ENCODE results near the gene ARID5B.

The ARID5B gene

DNA sequence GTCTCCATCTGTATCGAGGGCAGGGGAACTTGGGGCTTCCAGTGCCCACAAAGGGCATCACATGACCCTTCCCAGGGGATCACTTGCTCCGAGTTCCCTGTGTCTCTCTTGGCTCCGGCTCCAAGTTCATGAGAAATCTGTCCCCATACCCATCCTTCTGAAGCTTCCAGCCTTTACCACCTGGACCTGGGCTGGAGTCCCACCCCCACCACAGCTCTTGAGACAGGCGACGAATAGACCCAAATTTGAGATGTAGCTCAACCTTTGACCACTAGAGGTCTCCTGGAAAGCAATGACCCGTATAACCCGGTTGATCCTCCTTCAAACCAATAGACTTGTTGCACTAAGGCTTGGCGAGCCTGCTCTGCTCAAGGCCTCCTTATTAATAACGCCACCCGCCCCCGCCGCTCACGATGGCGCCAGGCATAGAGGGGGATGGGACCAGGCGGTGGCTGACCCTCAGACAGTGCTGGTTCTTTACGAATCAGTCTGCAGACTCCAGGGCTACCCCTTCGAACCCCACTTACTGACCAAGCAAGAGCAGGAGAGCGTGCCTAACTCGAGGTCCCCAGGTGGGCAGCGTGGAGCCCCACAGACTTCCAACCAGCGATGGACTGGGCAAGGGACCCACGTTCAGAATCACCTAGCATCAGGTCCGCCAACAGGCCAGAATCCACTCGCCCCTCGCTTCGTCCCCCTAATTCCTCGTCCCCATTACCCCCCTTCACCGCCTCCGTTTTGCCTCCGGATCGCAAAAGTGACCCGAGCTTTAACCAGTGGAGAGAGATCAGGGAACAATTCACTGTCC, 4.4 kb upstream of the ARID5B start:
- WGBS (ENCODE audit: insufficient coverage): 33% methylated on average over 27 of the region's 32 CpGs
- H3K27ac ChIP-seq (ENCODE audit: insufficient read depth in 1 of 2, low read depth in 1 of 2, low read length in 2 of 2, poor library complexity in 1 of 2, severe bottlenecking in 2 of 2): peak overlapping the region in 1 of 2 experiments; percentile 54
- DNase-seq: peak; percentile 89 to 92 (median 92)
- no peaks in the 10 kb centered on the region for H3K27me3 ChIP-seq (replicated peaks in 2 of 5; ENCODE audit: control insufficient read depth in 4 of 5, insufficient read depth in 5 of 5, low read length in 4 of 5)
- POLR2A ChIA-PET: interaction anchor here (0.7 to 1.2 kb wide), 3 partner anchors 47 to 146 kb away, joined by 3 to 5 read pairs (median 3); no protein-coding TSS in a partner anchor
- H3K4me1 ChIP-seq (ENCODE audit: control extremely low read depth in 1 of 4, control insufficient read depth in 4 of 4, insufficient read depth in 4 of 4, low read length in 3 of 4): peaks cover 12 to 45% (median 26%) of the 10 kb centered on the region in 4 experiments
- H3K36me3 ChIP-seq (ENCODE audit: control insufficient read depth in 4 of 4, insufficient read depth in 4 of 4, low read length in 3 of 4): no peaks in the 10 kb centered on the region
- CTCF ChIA-PET: interaction anchor here (0.6 to 1.6 kb wide), 18 partner anchors 12 to 164 kb away, joined by 3 to 6 read pairs (median 3); no protein-coding TSS in a partner anchor
- peak overlapping the region in 5 of 7 experiments; percentile 13 to 70 (median 54) for H3K4me3 ChIP-seq (ENCODE audit: control insufficient read depth in 1 of 7, extremely low read depth in 1 of 7, insufficient read depth in 4 of 7, low read depth in 2 of 7, low read length in 6 of 7)
- H3K9me3 ChIP-seq (ENCODE audit: control extremely low read depth in 1 of 5, control insufficient read depth in 4 of 5, insufficient read depth in 2 of 5, low read depth in 1 of 5, low read length in 4 of 5): no peaks in the 10 kb centered on the region

DNA sequence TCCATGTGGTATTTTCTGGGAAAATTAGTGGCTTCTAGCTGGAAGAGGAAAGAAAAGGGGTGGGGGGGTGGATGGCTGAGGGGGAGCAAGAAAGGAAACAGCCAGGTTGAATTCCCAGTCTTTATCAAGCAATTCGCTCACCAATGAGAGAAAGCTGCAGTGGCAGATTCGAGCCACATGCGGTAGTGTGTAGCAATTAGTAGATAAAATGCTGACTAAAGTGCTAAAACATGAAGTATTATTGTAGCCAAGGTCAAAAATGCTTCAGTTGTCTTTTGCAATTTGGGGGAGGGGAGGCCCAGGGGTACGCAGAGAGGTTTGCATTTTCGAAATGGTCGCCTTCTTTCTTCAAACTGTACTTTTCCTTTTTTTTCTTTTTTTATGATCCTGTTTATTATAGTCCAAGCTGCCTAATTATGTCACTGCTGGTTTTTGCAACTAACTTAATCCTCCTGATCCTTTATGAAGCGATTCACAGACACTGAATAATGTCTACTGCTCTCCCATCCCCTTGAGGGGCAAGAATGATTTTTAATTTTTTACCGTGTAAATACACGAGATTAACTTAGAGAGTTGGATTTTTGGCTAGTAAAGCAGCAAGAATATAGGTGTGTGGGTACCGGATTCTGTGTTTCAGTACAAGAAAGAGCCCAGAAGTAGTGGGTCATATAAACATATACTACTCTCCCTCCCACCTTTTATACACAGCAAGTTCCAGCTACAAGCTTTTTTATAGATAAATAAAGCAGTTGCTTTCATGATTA, 3.6 kb upstream of the ARID5B start:
- H3K9me3 ChIP-seq (ENCODE audit: control extremely low read depth in 1 of 5, control insufficient read depth in 4 of 5, insufficient read depth in 2 of 5, low read depth in 1 of 5, low read length in 4 of 5): no peaks in the 10 kb centered on the region

DNA sequence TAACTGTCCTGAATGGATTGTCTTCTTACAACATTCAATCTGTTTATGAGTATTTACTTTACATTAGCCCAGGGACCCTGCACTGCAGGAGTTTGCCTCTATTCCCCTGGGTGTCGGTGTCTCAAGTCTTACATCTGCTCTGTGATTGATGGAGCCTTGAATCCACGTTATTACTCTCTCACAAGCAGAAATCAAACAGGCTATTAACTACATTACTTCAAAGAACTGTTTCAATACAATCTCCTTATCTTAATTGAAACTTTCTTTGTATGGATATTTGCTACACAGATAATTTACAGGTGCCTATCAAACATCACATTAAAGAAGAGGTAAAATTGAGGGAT, 3.1 kb upstream of the ARID5B start:
- ChIA-PET CTCF (interaction anchor here (0.5 to 4.5 kb wide), 6 partner anchors 63 to 266 kb away, joined by 3 to 22 read pairs (median 4); no protein-coding TSS in a partner anchor), POLR2A (no interaction called here)
- DNase-seq: no peak
- Histone ChIP-seq H3K9me3 (ENCODE audit: control extremely low read depth in 1 of 5, control insufficient read depth in 4 of 5, insufficient read depth in 2 of 5, low read depth in 1 of 5, low read length in 4 of 5) (no peaks in the 10 kb centered on the region), H3K27me3 (replicated peaks in 2 of 5; ENCODE audit: control insufficient read depth in 4 of 5, insufficient read depth in 5 of 5, low read length in 4 of 5) (no peaks in the 10 kb centered on the region), H3K27ac (ENCODE audit: insufficient read depth in 1 of 2, low read depth in 1 of 2, low read length in 2 of 2, poor library complexity in 1 of 2, severe bottlenecking in 2 of 2) (no peak overlapping the region), H3K4me1 (ENCODE audit: control extremely low read depth in 1 of 4, control insufficient read depth in 4 of 4, insufficient read depth in 4 of 4, low read length in 3 of 4) (peaks cover 12 to 48% (median 26%) of the 10 kb centered on the region in 4 experiments), H3K36me3 (ENCODE audit: control insufficient read depth in 4 of 4, insufficient read depth in 4 of 4, low read length in 3 of 4) (no peaks in the 10 kb centered on the region), H3K4me3 (ENCODE audit: control insufficient read depth in 1 of 7, extremely low read depth in 1 of 7, insufficient read depth in 4 of 7, low read depth in 2 of 7, low read length in 6 of 7) (peak overlapping the region in 2 of 7 experiments; percentile 14 to 97)
- 60% methylated on average over 2 of the region's 2 CpGs for WGBS (ENCODE audit: insufficient coverage)

More for the DNA sequence above, 3.6 kb upstream of the ARID5B start:
- peak; percentile 59 to 74 (median 65) for DNase-seq
- ChIA-PET CTCF (interaction anchor here (0.8 to 1.3 kb wide), 7 partner anchors 15 to 165 kb away, joined by 3 to 4 read pairs (median 3); no protein-coding TSS in a partner anchor), POLR2A (interaction anchor here (0.7 to 1.2 kb wide), 3 partner anchors 48 to 147 kb away, joined by 3 to 5 read pairs (median 3); no protein-coding TSS in a partner anchor)
- 44% methylated on average over 6 of the region's 10 CpGs for WGBS (ENCODE audit: insufficient coverage)
- no peaks in the 10 kb centered on the region for H3K27me3 ChIP-seq (replicated peaks in 2 of 5; ENCODE audit: control insufficient read depth in 4 of 5, insufficient read depth in 5 of 5, low read length in 4 of 5)
- H3K4me1 ChIP-seq (ENCODE audit: control extremely low read depth in 1 of 4, control insufficient read depth in 4 of 4, insufficient read depth in 4 of 4, low read length in 3 of 4): peaks cover 12 to 48% (median 26%) of the 10 kb centered on the region in 4 experiments
- peak overlapping the region in 1 of 2 experiments; percentile 54 for H3K27ac ChIP-seq (ENCODE audit: insufficient read depth in 1 of 2, low read depth in 1 of 2, low read length in 2 of 2, poor library complexity in 1 of 2, severe bottlenecking in 2 of 2)
- peak overlapping the region in 5 of 7 experiments; percentile 13 to 70 (median 54) for H3K4me3 ChIP-seq (ENCODE audit: control insufficient read depth in 1 of 7, extremely low read depth in 1 of 7, insufficient read depth in 4 of 7, low read depth in 2 of 7, low read length in 6 of 7)
- no peaks in the 10 kb centered on the region for H3K36me3 ChIP-seq (ENCODE audit: control insufficient read depth in 4 of 4, insufficient read depth in 4 of 4, low read length in 3 of 4)

DNA sequence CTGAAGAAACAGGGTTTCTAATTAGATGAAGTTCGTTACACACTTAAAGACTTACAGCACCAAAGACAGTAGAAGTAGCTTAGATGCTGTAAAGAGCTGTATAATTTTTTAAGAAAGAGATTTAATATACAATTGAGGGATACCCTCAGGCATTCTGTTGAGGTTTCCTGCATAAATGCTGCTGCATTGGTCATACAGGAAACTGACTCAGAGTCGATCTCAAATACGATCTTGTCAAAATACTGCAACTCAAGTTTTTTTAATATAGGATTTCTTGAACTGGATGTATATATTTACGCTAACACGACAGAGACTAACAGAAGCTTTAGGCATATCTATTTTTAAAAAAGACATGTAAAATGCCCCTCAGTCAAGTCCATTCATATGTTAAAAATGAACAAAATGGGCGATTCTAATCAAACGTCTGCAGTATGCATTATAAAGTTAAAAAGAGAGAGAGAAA, 2.4 kb upstream of the ARID5B start:
- H3K4me1 ChIP-seq (ENCODE audit: control extremely low read depth in 1 of 4, control insufficient read depth in 4 of 4, insufficient read depth in 4 of 4, low read length in 3 of 4): peaks cover 14 to 50% (median 28%) of the 10 kb centered on the region in 4 experiments
- peak overlapping the region; percentile 96 to 99 for H3K27ac ChIP-seq (ENCODE audit: insufficient read depth in 1 of 2, low read depth in 1 of 2, low read length in 2 of 2, poor library complexity in 1 of 2, severe bottlenecking in 2 of 2)
- DNase-seq: peak; percentile 53 to 92 (median 84)
- no peaks in the 10 kb centered on the region for H3K9me3 ChIP-seq (ENCODE audit: control extremely low read depth in 1 of 5, control insufficient read depth in 4 of 5, insufficient read depth in 2 of 5, low read depth in 1 of 5, low read length in 4 of 5)
- H3K4me3 ChIP-seq (ENCODE audit: control insufficient read depth in 1 of 7, extremely low read depth in 1 of 7, insufficient read depth in 4 of 7, low read depth in 2 of 7, low read length in 6 of 7): peak overlapping the region in 6 of 7 experiments; percentile 82 to 100 (median 94)
- ChIA-PET CTCF (interaction anchor here (0.5 to 4.5 kb wide), 8 partner anchors 95 to 346 kb away, joined by 3 to 22 read pairs (median 4); no protein-coding TSS in a partner anchor), POLR2A (interaction anchor here (0.8 to 1.8 kb wide), 2 partner anchors 134 to 917 kb away, joined by 3 to 5 read pairs; partner anchors contain the start of gene EGR2)
- no peaks in the 10 kb centered on the region for H3K27me3 ChIP-seq (replicated peaks in 2 of 5; ENCODE audit: control insufficient read depth in 4 of 5, insufficient read depth in 5 of 5, low read length in 4 of 5)
- no peaks in the 10 kb centered on the region for H3K36me3 ChIP-seq (ENCODE audit: control insufficient read depth in 4 of 4, insufficient read depth in 4 of 4, low read length in 3 of 4)
- WGBS (ENCODE audit: insufficient coverage): 17% methylated on average over 2 of the region's 7 CpGs

DNA sequence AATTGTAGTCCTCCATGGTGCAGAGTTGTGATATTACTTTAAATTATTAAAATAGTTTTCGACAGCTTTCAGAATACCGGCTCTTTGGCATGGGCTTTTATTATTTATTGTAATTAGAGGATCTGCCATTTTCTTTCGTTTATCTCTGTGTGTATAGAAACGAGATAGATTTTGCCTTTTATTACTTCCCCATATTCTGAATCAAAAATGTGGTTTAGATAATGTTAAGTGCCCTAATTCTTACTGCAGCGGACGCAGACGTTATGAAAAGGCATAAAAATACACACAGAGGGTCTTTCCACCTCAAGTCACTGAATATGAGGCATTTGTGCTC, 1.9 kb upstream of the ARID5B start:
- H3K27me3 ChIP-seq (replicated peaks in 2 of 5; ENCODE audit: control insufficient read depth in 4 of 5, insufficient read depth in 5 of 5, low read length in 4 of 5): no peaks in the 10 kb centered on the region
- WGBS (ENCODE audit: insufficient coverage): no CpG with 5 or more reads among the region's 7 CpGs
- peaks cover 19 to 55% (median 32%) of the 10 kb centered on the region in 4 experiments for H3K4me1 ChIP-seq (ENCODE audit: control extremely low read depth in 1 of 4, control insufficient read depth in 4 of 4, insufficient read depth in 4 of 4, low read length in 3 of 4)
- CTCF ChIA-PET: interaction anchor here (0.8 to 4.5 kb wide), 8 partner anchors 74 to 346 kb away, joined by 3 to 22 read pairs (median 4); no protein-coding TSS in a partner anchor
- H3K27ac ChIP-seq (ENCODE audit: insufficient read depth in 1 of 2, low read depth in 1 of 2, low read length in 2 of 2, poor library complexity in 1 of 2, severe bottlenecking in 2 of 2): peak overlapping the region; percentile 96 to 99
- POLR2A ChIA-PET: interaction anchor here (0.8 to 1.8 kb wide), 2 partner anchors 134 to 916 kb away, joined by 3 to 5 read pairs; partner anchors contain the start of gene EGR2
- DNase-seq: peak in 1 of 3 donors; percentile 83
- no peaks in the 10 kb centered on the region for H3K36me3 ChIP-seq (ENCODE audit: control insufficient read depth in 4 of 4, insufficient read depth in 4 of 4, low read length in 3 of 4)
- no peaks in the 10 kb centered on the region for H3K9me3 ChIP-seq (ENCODE audit: control extremely low read depth in 1 of 5, control insufficient read depth in 4 of 5, insufficient read depth in 2 of 5, low read depth in 1 of 5, low read length in 4 of 5)
- H3K4me3 ChIP-seq (ENCODE audit: control insufficient read depth in 1 of 7, extremely low read depth in 1 of 7, insufficient read depth in 4 of 7, low read depth in 2 of 7, low read length in 6 of 7): peak overlapping the region in 6 of 7 experiments; percentile 82 to 100 (median 94)

DNA sequence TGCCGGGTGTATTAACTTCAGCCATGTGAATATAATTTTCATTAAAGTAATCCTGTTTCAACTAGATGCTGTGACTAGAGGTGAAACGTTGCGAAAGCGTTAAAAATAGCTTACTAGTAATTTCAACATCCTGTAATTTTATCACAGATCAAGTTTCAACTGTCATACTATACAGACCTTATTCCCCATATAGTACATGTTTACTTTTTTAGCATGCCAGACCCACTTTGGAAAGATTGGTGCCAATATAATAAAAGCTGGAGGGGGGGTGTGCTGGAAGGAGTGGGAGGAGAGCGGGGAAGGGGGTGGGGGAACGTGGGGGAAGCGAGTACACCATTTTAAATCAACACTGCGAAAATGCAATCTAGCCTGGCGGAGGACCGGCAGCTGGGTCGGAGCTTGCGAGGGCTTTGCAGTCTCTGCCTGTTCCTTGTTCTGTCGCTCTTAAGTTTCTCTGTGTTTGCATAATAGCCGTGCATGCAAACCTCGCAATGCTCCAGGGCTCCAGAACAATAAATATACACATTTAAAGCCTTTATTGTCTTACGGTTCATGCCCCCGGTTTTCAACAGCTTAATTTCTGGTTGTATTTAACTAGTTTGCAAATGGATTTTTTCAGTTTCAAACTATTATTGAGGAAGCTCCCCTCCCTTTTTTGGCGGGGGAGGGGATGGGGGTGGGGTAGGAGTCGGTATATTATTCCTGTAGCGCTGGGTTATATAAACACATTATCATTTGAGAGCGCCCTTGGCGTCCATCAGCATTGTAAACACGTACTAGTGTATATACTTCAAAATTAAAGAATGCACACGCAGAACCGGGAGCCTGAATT, 1.3 kb upstream of the ARID5B start:
- Histone ChIP-seq H3K27me3 (replicated peaks in 2 of 5; ENCODE audit: control insufficient read depth in 4 of 5, insufficient read depth in 5 of 5, low read length in 4 of 5) (no peaks in the 10 kb centered on the region), H3K27ac (ENCODE audit: insufficient read depth in 1 of 2, low read depth in 1 of 2, low read length in 2 of 2, poor library complexity in 1 of 2, severe bottlenecking in 2 of 2) (peak overlapping the region; percentile 96 to 99), H3K4me3 (ENCODE audit: control insufficient read depth in 1 of 7, extremely low read depth in 1 of 7, insufficient read depth in 4 of 7, low read depth in 2 of 7, low read length in 6 of 7) (peak overlapping the region; percentile 21 to 100 (median 92)), H3K9me3 (ENCODE audit: control extremely low read depth in 1 of 5, control insufficient read depth in 4 of 5, insufficient read depth in 2 of 5, low read depth in 1 of 5, low read length in 4 of 5) (no peaks in the 10 kb centered on the region), H3K4me1 (ENCODE audit: control extremely low read depth in 1 of 4, control insufficient read depth in 4 of 4, insufficient read depth in 4 of 4, low read length in 3 of 4) (peaks cover 24 to 61% (median 37%) of the 10 kb centered on the region in 4 experiments), H3K36me3 (ENCODE audit: control insufficient read depth in 4 of 4, insufficient read depth in 4 of 4, low read length in 3 of 4) (no peaks in the 10 kb centered on the region)
- peak; percentile 67 to 83 (median 78) for DNase-seq
- ChIA-PET CTCF (interaction anchor here (0.9 to 4.5 kb wide), 8 partner anchors 74 to 149 kb away, joined by 3 to 22 read pairs (median 4); no protein-coding TSS in a partner anchor), POLR2A (interaction anchor here (0.6 to 1.8 kb wide), 2 partner anchors 135 to 482 kb away, joined by 3 to 5 read pairs; no protein-coding TSS in a partner anchor)
- WGBS (ENCODE audit: insufficient coverage): 0% methylated on average over 3 of the region's 25 CpGs
